T-helper 2 cell (primary cell): ENCODE data around the gene GNAT1.
"Not testable (repeated sequence)": the region's sequence is repeated elsewhere in the genome, so short reads cannot be mapped to it uniquely, and the experiment has no call there.

Experiments
- DNase-seq, 5 experiments: peaks; one replicate each; pipeline versions ENCODE4 v3.0.0 to v3.0.0-alpha.2; 2012 to 2022

GNAT1 gene

DNA sequence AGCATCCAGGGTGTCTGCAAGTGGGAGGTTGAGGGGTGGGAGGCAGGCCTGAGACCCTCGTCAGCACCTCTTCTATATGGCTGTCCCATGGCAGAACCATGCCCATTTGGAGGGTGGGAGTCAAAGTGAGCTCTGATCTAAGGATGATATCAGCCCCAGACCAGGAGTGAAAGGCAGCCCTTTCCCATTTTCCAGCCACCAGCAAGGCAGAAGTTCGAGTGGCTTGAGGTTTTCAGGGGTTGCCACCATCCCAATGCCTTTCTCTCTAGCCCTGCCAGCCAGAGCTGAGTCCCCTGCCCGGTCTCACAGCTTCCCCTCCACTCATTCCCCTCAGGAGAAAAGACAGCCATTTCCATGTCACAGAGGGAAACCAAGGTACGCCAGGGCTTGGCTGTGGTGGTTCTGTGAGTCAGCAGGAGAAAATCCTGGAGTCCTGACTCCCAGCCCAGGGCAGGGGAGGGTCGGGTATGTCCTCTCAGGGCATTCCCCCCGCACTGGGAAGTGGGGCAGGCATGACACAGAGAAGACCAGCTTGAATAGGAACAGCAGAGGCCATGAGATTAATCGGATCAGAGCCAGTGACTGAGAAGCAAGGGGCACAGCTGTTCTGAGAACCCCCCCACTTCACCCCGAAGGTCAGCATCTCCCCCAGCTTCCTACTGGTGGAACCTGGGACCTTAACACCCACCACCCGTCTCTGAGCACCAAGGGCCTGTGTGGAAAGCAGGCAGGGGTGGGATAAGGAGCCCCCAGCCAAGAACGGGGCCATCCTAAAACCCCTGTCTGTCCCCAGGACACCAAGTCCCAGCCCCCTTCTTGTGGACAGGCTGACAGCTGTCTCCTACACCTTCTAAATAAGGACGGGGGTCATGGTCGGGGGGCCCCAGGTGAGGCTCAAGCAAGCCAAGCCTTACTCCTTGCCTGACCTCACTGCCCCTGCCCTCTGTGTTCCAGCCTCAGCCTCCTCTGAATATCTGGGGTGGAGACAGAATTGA is 12.7 kb downstream of the GNAT1 start:
- no peak for DNase-seq

DNA sequence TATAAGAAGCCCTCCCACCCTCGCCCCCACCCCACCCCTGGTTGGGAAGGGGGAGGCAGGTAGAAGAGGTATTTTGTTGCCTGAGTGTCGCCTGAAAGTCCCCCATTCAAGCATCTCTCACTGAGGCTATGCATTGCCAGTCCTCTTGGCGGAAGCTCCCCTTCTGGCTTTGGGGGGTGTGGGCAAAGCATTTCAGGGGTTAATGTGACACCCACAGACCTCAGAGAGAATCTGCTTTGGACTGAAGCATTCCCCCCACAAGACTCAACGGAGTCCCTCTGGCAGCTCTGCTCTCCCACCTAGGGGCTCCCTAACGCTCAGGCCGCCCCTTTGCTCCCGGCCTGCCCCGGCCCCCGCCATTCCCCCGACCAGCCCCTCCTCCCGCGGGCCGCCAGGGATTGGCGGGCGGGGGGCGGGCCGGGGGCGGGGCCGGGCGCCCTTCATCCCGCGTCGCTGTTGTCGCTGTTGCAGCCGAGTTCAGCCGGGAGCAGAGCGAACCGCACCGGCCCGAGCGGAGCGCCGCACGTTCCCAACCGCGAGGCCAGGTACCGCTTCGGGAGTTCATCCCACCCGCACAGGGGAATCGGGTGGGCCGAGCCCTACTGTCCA is 13.5 kb downstream of the GNAT1 start, which contains the start of gene SLC38A3:
SLC38A3 (plus strand) TSS at position 468 of the 609 bp plus-strand sequence. CDS start 8,929 bp downstream, outside the sequence.
- DNase-seq, result no peak

DNA sequence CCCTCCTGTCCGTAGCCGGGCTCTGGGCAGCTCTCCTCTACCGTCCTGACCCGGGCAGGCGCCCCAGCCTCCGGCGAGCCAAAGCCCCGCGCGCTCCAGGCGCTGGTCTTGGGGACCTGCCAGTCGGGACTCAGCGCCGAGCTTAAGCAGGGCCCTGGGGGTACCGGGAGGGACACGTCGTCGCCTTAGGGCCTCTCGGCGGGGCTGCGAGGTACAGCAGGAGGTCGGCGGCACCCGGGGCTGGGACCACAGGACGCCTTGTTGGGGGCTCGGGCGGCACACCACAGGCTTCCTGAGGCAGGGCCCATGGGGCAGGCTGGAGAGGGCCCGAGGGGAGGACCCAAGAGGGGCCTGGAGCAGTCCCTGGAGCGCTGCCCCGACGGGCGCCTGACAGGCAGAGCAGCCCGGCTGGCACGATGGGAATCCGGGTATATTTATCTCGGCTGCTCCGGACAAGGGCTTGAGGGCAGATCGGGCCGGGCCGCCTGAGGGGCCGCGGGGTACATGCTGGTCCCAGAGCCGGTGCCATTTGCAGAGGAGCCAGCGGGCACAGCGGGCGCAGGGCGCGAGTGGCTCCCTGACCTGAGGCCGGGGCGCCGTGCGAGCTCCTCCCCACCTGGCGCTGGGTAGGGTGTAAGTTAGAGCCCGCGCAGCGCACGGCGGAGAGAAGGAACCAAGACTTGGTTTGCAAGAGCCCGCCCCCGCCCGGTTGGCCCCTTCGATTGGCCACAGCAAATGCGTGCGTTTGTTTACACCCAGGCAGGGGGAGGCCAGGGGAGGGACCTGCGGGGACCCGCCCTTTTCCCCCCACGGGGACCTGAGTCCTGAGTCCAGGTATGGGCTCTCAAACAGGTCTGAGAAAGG is 14.2 kb downstream of the GNAT1 start:
- peak in 3 of 5 experiments; percentile 22 to 51 (median 27) for DNase-seq

DNA sequence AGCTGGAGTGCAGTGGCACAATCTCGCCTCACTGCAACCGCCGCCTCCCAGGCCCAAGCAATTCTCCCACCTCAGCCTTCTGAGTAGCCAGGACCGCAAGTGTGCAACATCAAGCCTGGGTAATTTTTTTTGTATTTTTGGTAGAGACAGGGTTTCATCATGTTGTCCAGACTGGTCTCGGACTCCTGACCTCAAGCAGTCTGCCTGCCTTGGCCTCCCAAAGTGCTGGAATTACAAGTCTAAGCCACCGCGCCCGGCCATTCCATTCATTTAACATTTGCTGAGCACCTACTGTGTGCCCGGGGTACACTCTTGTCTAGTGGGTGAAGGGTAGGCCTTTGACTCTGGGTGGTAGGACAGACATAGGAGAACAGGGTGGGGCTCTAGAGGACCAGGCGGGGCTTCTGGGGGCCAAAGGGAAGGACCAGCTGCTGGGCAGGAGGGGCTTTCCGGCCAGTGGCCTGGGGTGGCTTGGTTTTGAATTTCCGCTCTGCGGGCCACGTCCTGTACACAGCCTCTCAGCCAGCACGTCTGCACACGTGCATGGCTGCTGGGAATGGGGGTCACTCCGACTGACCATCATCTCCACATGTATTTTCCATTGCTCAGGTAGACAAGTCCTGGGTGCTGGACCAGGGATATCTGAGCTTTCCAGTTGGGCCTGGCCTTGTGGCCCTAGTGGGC is 16.1 kb downstream of the GNAT1 start:
- DNase-seq, result no peak

GRCh38 chr3:50208677-50209344 is 17.4 kb downstream of the GNAT1 start:
- no peak for DNase-seq

GRCh38 chr3:50210176-50210509 is 18.7 kb downstream of the GNAT1 start:
- DNase-seq, result no peak

DNA sequence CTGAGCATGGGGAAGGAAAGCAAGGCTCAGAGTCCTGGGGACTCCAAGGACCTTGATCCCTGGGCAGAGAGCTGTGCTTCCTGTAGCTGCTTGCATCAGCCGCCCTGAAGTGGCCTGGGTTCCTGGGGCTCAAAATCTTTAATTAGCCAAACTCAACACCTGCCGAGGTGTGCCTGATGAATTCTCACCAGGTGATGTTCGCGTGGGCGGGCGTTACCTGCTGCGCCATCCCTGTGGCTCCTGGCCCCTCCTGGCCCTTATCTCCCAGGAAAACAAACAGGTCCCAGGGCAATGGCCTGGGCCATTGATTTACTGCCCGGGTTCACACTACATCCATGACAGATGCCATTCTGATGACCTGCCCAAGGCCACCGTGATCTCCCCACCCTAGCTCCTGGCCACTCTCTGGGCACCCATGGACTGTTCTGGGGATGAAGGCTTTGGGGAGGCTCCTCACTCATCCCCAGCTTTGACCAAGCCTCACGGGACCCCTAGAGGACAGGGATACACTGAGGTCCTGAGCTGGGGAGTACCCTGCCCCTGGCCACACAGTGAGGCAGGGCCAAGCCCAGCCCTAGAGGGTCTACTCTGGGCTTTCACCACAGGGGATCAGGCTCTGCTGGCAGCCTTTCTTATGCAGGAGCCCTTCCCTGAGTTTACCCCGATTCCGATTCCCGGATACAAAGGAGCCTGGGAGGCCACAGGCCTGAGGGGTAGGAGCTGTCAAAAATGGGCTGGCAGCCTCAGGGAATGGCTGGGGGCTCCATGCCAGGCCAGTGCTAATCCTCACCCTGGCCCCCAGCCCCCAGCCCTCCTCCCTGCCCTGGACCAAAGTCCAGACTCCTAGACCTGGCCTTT is 19.3 kb downstream of the GNAT1 start:
- DNase-seq, result no peak

- DNase-seq, result not testable (repeated sequence)
Measured at GRCh38 chr3:50211368-50211717, 19.9 kb downstream of the GNAT1 start.

DNA sequence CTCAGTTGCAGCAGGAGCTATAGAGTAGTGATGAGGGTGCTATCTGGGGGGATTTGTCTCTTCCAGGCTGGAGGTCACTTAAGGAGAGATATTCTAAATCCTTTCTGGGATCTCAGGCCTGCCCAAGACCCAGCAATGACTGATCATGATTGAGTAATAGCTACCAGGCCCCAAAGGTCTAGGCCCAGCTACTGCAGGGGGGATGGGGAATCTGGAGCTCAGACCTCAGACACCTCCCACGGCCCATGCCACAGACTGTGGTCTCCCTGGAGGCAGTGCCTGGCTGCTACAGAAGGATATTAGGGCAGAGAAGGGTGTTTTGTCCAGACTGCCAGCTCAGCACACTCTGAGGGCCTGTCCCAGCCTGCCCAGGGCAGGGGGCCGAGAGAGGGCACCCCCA is 20.5 kb downstream of the GNAT1 start:
- DNase-seq, result no peak

DNA sequence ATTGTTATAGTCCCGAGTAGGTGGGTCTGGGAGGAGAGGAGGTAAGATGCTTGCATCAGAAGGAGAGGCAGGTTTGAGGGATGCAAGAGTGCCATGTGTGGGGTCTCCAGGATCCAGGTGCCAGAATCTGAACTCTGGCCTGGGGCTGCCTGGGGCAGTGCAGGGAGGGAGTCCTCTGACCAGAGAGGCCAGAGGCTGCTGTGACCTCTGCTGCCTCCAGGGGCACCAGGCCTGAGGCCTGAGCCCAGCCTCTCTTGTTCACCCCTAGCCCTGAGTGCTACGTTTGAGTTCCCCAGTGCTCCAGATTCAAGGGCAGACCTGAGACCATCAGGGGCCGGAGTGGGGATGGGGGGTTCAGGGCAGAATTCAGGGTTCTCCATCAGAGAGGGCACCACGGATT is 21.1 kb downstream of the GNAT1 start:
- DNase-seq, result no peak

- no peak for DNase-seq
Measured at GRCh38 chr3:50212971-50213370, 21.6 kb downstream of the GNAT1 start.

DNA sequence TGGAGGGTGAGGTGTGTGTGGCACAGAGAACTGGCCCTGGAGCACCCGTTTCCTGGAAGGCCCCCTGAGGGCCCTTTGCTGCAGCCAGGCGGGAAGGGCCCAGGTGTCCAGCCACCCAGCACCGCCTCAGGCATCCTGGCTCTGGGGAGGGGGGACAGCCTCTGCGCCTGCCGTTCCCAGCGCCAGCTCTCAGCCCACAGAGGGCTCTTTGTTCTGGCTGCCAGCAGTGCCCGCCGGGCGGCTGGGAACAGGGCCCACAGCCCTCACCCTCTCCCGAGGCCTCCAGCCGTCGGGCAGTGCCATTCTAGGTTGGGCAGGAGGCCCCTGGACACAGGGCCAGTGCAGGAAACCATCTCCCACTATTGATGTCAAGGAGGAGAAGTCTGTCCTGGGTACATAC is 22.0 kb downstream of the GNAT1 start:
- no peak for DNase-seq

GRCh38 chr3:50214824-50215223 is 23.4 kb downstream of the GNAT1 start:
- DNase-seq, result no peak

DNA sequence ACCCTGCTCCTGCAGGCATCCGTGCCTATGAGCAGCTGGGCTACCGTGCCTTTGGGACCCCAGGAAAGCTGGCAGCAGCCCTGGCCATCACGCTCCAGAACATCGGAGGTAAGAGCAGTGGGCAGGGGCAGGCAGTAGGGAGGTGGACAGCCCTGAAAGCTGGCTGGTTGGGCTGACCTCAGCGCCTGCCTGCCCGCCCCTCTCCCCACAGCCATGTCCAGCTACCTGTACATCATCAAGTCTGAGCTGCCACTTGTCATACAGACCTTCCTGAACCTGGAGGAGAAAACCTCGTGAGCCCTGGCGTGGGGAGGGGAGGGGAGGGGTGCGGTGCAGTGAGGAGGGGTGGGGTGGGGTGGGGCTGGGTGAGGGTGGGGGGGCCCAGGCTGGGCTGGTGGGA is 24.1 kb downstream of the GNAT1 start:
- no peak for DNase-seq

DNA sequence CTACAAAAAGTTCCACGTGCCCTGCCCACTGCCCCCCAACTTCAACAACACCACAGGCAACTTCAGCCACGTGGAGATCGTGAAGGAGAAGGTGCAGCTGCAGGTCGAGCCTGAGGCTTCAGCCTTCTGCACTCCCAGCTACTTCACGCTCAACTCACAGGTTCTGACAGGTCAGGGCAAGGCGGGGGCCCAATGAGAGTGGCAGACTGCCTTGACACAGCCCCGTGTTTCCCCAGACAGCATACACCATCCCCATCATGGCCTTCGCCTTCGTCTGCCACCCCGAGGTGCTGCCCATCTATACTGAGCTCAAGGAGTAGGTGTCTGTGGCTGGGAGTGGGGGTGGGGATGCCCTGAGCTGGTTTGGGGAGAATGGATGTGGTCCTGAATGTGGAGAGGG is 26.3 kb downstream of the GNAT1 start:
- no peak for DNase-seq

DNA sequence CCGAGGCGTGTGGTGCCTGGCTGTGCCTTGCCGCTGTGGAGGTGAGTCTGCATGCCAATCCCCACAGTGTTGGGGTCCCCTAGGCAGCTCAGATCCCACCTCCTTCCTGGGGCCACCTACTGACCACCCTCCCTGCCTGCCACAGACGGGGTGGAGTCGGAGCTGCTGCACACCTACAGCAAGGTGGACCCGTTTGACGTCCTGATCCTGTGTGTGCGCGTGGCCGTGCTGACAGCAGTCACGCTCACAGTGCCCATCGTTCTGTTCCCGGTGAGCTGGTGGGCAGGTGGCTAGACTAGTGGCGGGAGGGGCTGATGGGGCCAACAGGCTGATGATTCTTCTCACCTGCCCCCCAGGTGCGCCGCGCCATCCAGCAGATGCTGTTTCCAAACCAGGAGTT is 27.0 kb downstream of the GNAT1 start:
- DNase-seq, result no peak

DNA sequence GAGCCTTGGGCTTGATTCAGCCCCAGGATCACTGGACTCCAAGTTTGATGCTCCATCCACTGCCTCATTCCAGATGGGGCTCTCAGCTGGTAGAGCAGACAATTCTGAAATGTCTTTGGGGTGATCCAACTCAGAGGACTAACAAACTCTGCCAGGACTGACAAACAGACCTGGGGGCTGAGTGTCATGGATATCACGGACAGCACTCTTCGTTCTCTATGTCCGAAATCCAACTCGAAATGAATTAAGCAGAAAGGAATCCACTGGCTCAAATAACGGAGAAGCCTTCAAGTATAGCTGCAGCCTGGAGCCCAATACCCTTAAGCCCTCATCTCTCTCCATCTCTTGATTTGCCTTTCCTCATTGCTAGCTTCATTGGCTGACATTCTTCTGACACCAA is 27.9 kb downstream of the GNAT1 start:
- no peak for DNase-seq

DNA sequence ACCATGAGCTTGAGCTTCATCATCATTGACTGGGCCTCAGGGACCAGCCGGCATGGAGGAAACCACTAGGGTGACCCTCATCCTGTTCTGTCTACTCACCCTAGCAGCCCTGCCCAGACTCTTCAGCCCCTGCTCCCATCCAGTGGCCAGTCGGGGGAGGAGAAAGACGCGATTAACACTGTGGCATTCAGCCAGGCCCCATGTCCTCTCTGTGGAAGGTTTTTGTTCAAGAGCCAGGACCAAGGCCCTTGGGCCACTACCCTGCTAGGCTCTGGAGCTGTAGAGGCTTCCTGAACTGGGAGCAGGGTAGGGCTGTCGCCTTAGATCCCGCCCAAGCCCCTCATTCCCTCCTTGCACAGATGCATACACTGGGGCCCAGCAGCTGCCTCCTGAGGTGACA is 28.7 kb downstream of the GNAT1 start:
- no peak for DNase-seq

DNA sequence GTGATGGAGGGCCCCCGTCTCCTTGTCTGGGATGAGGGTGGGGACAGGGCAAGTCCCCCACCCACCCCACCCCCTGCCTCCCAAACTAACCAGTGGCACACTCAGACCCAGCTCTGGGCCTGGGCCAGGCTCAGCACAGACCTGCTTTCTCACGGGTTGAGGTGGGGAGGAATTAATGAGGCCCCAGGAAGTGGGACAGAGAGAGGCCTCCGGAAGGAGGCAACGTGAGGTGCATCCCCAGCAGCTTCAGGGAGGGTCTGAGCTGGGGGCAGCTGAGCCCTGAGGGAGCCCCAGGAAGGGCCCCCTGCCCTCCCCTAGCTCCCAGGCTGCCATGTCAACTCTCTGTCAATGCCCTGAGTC is 29.6 kb downstream of the GNAT1 start:
- DNase-seq, result peak in 1 of 5 experiments; percentile 35

DNA sequence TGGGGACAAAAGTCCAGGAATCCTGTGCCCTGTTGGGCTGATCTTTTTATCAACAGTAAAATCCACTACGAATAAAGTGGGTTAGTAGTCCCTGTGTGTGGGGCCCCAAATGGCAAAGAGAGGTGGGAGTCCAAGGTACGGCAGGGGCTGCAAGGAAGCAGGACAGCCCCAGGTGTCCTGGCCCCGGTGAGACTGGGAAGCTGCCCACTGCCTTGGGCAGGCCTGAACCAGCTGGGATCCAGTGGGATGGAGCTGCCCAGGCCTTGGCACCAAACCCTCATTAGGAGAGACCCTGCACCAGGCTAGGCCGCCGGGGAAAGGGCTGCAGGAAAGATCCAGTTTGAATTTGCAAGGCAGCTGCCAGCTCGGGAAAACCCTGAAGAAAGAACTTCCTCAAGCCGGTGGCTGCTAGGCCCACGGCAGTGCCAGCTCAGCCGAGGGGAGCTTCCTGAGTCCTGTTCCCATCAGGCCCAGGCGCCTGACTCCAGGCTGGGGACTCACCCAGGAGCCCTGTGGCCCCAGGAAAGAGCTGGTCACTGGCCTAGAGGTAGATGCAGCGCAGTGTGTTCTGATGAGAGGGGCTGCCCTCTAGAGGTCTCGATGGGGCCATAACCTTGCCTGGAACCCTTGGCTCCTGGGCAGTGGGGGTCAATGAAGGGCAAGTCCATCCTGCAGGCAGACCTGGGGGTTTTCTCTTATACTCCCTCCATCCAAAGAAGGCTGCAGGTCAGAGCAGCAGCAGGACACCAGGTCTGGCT is 30.2 kb downstream of the GNAT1 start:
- no peak for DNase-seq
